Prostate gland (tissue), 2 donors: Measurements from ENCODE around the gene CPLANE1. TPM values are rescaled to one million over a fixed set of nuclear protein-coding genes. Genes with fewer than 3 reads are reported as not detected.

Source experiments
- DNase-seq: peaks from one replicate; pipeline ENCODE4 v3.0.0-alpha.2; 2019; ENCODE audit warnings: low spot score
- H3K27ac ChIP-seq, 2 donors: fragments of 200-600 bp; sonication (generic); 2 replicates each; pipeline ENCODE4 v1.5.1; 2017 to 2019
- H3K27me3 ChIP-seq: fragments of 200-600 bp; sonication (generic); replicated peaks from 2 replicates; pipeline ENCODE4 v1.5.1; 2019; ENCODE audit not compliant: insufficient read depth
- H3K36me3 ChIP-seq, 2 donors: fragments of 200-600 bp; sonication (generic); 1 replicate in 1 of 2; 2 replicates in 1 of 2; pipeline versions ENCODE4 v1.5.1 to v1.8.1; 2017 to 2019
- H3K4me1 ChIP-seq: fragments of 200-600 bp; sonication (generic); replicated peaks from 2 replicates; pipeline ENCODE4 v1.5.1; 2019
- H3K4me3 ChIP-seq, 2 donors: fragments of 200-600 bp; sonication (generic); 2 replicates each; pipeline ENCODE4 v1.5.1; 2017 to 2019
- H3K9me3 ChIP-seq: fragments of 200-600 bp; sonication (generic); 2 replicates; pipeline ENCODE4 v1.5.1; 2017
- CTCF ChIP-seq, 4 experiments: fragments of 200-600 bp in 2 of 4; fragments of 450-650 bp in 2 of 4; sonication (generic) in 2 of 4; IDR thresholded peaks; 1 replicate in 3 of 4; 2 replicates in 1 of 4; pipeline ENCODE4 v1.5.1; 2016 to 2019; ENCODE audit warnings: antibody characterized with exemption in 4 of 4, mild to moderate bottlenecking in 2 of 4, moderate library complexity in 2 of 4
- POLR2A ChIP-seq: fragments of 450-650 bp; IDR thresholded peaks from one replicate; pipeline ENCODE4 v1.6.1; 2016; ENCODE audit warnings: antibody characterized with exemption, mild to moderate bottlenecking
- POLR2AphosphoS5 ChIP-seq: sonication (generic); formaldehyde crosslinking; IDR thresholded peaks from one replicate; pipeline ENCODE4 v1.6.1; 2017; ENCODE audit warnings: antibody characterized with exemption
- WGBS: methylation state at CpG from one replicate; pipeline ENCODE4 v1.1.5; 2018; 5-methylcytosine and 5-hydroxymethylcytosine counted together
- intact Hi-C: fragments of 100-400 bp; cut with DNase I; formaldehyde crosslinking; loops from one replicate; pipeline ENCODE4 v1.14.2; 2022
- total RNA-seq, 2 donors: library from RNA; depleted of rRNA; stranded (reverse); fragments of >200 nt; gene quantifications; one replicate each; pipeline ENCODE4 v1.1.0, GENCODE V29; 2016

The CPLANE1 gene
- total RNA-seq, 2 donors from 2014 or later, result 17.2 to 27.8 TPM

GRCh38 chr5:37071901-37072581 is 177.1 kb downstream of the CPLANE1 start:
- Histone ChIP-seq H3K4me1 (no peaks in the 10 kb centered on the region), H3K27ac (no peak overlapping the region), H3K27me3 (no peaks in the 10 kb centered on the region), H3K9me3 (no peaks in the 10 kb centered on the region), H3K4me3 (no peak overlapping the region), H3K36me3 (no peaks in the 10 kb centered on the region)
- DNase-seq, result no peak
- 62% methylated on average over 1 of the region's 1 CpG for WGBS
- no peak for TF ChIP-seq POLR2A
- TF ChIP-seq CTCF (IDR thresholded peaks at IDR 0.05), result no peak
- no peak for TF ChIP-seq POLR2AphosphoS5
- intact Hi-C loops, result no loop called here

- intact Hi-C loops, result no loop called here
- 51% methylated on average over 1 of the region's 1 CpG for WGBS
- H3K27me3 ChIP-seq, result no peaks in the 10 kb centered on the region
- H3K9me3 ChIP-seq, result no peaks in the 10 kb centered on the region
- no peaks in the 10 kb centered on the region for H3K4me1 ChIP-seq
- TF ChIP-seq CTCF (IDR thresholded peaks at IDR 0.05), result no peak
- no peak for TF ChIP-seq POLR2AphosphoS5
- TF ChIP-seq POLR2A, result no peak
- no peaks in the 10 kb centered on the region for H3K36me3 ChIP-seq
- H3K4me3 ChIP-seq, result no peak overlapping the region
- no peak overlapping the region for H3K27ac ChIP-seq
- DNase-seq, result no peak
These were observed 177.7 kb downstream of the CPLANE1 start for GRCh38 chr5:37071487-37071886.

- Histone ChIP-seq H3K4me1 (no peaks in the 10 kb centered on the region), H3K4me3 (no peak overlapping the region), H3K27ac (no peak overlapping the region), H3K36me3 (no peaks in the 10 kb centered on the region), H3K27me3 (no peaks in the 10 kb centered on the region), H3K9me3 (no peaks in the 10 kb centered on the region)
- WGBS, result 85% methylated on average over 9 of the region's 9 CpGs
- TF ChIP-seq CTCF (IDR thresholded peaks at IDR 0.05), result no peak
- TF ChIP-seq POLR2A, result no peak
- TF ChIP-seq POLR2AphosphoS5, result no peak
- DNase-seq, result no peak
- intact Hi-C loops, result no loop called here
These were observed 184.7 kb downstream of the CPLANE1 start for GRCh38 chr5:37064442-37064841.

DNA sequence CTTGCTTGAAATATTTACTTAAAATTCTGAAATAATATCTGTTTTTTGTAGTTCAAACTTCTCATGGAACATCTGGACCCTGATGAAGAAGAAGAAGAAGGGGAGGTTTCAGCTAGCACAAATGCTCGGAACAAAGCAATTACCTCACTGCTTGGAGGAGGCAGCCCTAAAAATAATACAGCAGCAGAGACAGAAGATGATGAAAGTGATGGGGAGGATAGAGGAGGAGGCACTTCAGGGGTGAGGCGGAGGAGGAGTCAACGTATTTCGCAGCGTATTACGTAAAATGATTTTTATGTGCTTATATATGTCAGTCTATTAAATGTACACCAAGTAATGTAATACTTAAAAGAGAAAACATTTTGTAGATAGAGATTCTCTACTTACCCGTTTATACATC is 185.4 kb downstream of the CPLANE1 start:
- Histone ChIP-seq H3K27me3 (no peaks in the 10 kb centered on the region), H3K4me1 (no peaks in the 10 kb centered on the region), H3K9me3 (no peaks in the 10 kb centered on the region), H3K27ac (no peak overlapping the region), H3K4me3 (no peak overlapping the region), H3K36me3 (no peaks in the 10 kb centered on the region)
- 93% methylated on average over 7 of the region's 7 CpGs for WGBS
- TF ChIP-seq POLR2A (no peak), CTCF (IDR thresholded peaks at IDR 0.05) (no peak), POLR2AphosphoS5 (no peak)
- DNase-seq, result no peak
- intact Hi-C loops, result no loop called here

GRCh38 chr5:37060030-37060429 is 189.1 kb downstream of the CPLANE1 start:
- no peaks in the 10 kb centered on the region for H3K9me3 ChIP-seq
- no peak overlapping the region for H3K27ac ChIP-seq
- H3K27me3 ChIP-seq, result no peaks in the 10 kb centered on the region
- no peaks in the 10 kb centered on the region for H3K4me1 ChIP-seq
- no peak overlapping the region for H3K4me3 ChIP-seq
- 100% methylated on average over 1 of the region's 1 CpG for WGBS
- no peaks in the 10 kb centered on the region for H3K36me3 ChIP-seq
- intact Hi-C loops, result no loop called here
- TF ChIP-seq CTCF (IDR thresholded peaks at IDR 0.05) (no peak), POLR2AphosphoS5 (no peak), POLR2A (no peak)
- no peak for DNase-seq
